GM12878 (cell line): ENCODE results near the gene ELL2. TPM values are rescaled to one million over a fixed set of nuclear protein-coding genes. Genes with fewer than 3 reads are reported as not detected.

ENCODE experiments used
- ATAC-seq: fragments of 200-7000 bp; cut with Tn5 transposase; 3 replicates; pipeline ENCODE4 v1.9.1; 2020; ENCODE audit warnings: mild to moderate bottlenecking, moderate library complexity
- BruUV-seq: library from RNA; stranded (reverse); fragments of 400-500 nt; replicated peaks from 2 replicates; lab custom pipeline; 2021; lab: Mats Ljungman, UMichigan
- CTCF ChIA-PET: fragments of 300-600 bp; sonication (Branson Sonifier 250); formaldehyde crosslinking; extraction: SDS; loops from one replicate; lab custom pipeline; 2021; ENCODE audit warnings: inconsistent platforms; lab: Yijun Ruan, JAX
- POLR2A ChIA-PET: fragments of 350-600 bp; formaldehyde crosslinking; extraction: SDS; loops from one replicate; lab custom pipeline; 2021; ENCODE audit warnings: inconsistent platforms; lab: Charles Lee
- RAD21 ChIA-PET: fragments of 300-600 bp; sonication (Branson Sonifier 250); formaldehyde crosslinking; loops from one replicate; lab custom pipeline; 2023; ENCODE audit warnings: antibody characterized with exemption; ENCODE audit not compliant: unreplicated experiment; lab: Charles Lee
- SMC1A ChIA-PET: fragments of 300-600 bp; sonication (Branson Sonifier 250); formaldehyde crosslinking; loops from one replicate; lab custom pipeline; 2023; ENCODE audit not compliant: unreplicated experiment, uncharacterized antibody; lab: Charles Lee
- DNase-seq: peaks from one replicate; pipeline ENCODE4 v3.0.0-alpha.2; 2011; ENCODE audit warnings: low read depth, low spot score
- FAIRE-seq: peaks from 3 replicates; lab custom pipeline; 2011; peaks lifted over from hg19 to GRCh38; lab: Jason Lieb, UNC
- H2AFZ ChIP-seq: 2 replicates; pipeline ENCODE4 v1.6.0; 2011; ENCODE audit warnings: low read depth, low read length, control low read depth; ENCODE audit not compliant: control insufficient read depth
- H3K27ac ChIP-seq: 2 replicates; pipeline ENCODE4 v1.5.1; 2011; ENCODE audit warnings: control low read depth; ENCODE audit not compliant: control insufficient read depth, insufficient read depth
- H3K27me3 ChIP-seq, 2 experiments: replicated peaks in 1 of 2; 2 replicates each; pipeline versions ENCODE4 v1.6.0 to v1.6.1; 2011; ENCODE audit warnings: low read length in 1 of 2; ENCODE audit not compliant: control insufficient read depth in 2 of 2, insufficient read depth in 2 of 2
- H3K36me3 ChIP-seq, 2 experiments: 2 replicates each; pipeline ENCODE4 v1.5.1; 2011; ENCODE audit warnings: low read length in 1 of 2; ENCODE audit not compliant: control insufficient read depth in 2 of 2, insufficient read depth in 2 of 2
- H3K4me1 ChIP-seq: 2 replicates; pipeline ENCODE4 v1.6.1; 2011; ENCODE audit warnings: mild to moderate bottlenecking, low read length, moderate library complexity, mixed read lengths; ENCODE audit not compliant: control insufficient read depth, insufficient read depth
- H3K4me2 ChIP-seq: 2 replicates; pipeline ENCODE4 v1.6.0; 2011; ENCODE audit warnings: control low read depth; ENCODE audit not compliant: control insufficient read depth, insufficient read depth
- H3K4me3 ChIP-seq: fragments of 200-600 bp; sonication (generic); 2 replicates; pipeline ENCODE4 v1.5.1; 2016
- H3K79me2 ChIP-seq: 2 replicates; pipeline ENCODE4 v1.6.0; 2011; ENCODE audit warnings: low read length; ENCODE audit not compliant: control insufficient read depth, insufficient read depth
- H3K9ac ChIP-seq: 2 replicates; pipeline ENCODE4 v1.8.0; 2011; ENCODE audit warnings: low read length, control low read depth, mixed read lengths; ENCODE audit not compliant: control insufficient read depth, insufficient read depth
- H3K9me3 ChIP-seq: replicated peaks from 3 replicates; pipeline ENCODE4 v1.5.1; 2011; ENCODE audit warnings: mild to moderate bottlenecking, low read length; ENCODE audit not compliant: control insufficient read depth, insufficient read depth
- H4K20me1 ChIP-seq: 2 replicates; pipeline ENCODE4 v1.6.0; 2011; ENCODE audit not compliant: control insufficient read depth, insufficient read depth
- CEBPB ChIP-seq, 2 experiments: fragments of 150-350 bp in 1 of 2; IDR thresholded peaks; 2 replicates each; pipeline ENCODE4 v1.6.1; 2012 to 2014; ENCODE audit warnings: low read depth in 2 of 2, low read length in 2 of 2, borderline replicate concordance in 1 of 2, inconsistent platforms in 1 of 2
- MXI1 ChIP-seq: fragments of 150-350 bp; IDR thresholded peaks from 2 replicates; pipeline ENCODE4 v1.6.1; 2011; ENCODE audit warnings: low read depth, mild to moderate bottlenecking, inconsistent platforms, low read length, improper control_type of control experiment
- SMAD1 ChIP-seq: fragments of 450-650 bp; IDR thresholded peaks from 2 replicates; pipeline ENCODE4 v1.6.1; 2018; ENCODE audit warnings: mild to moderate bottlenecking, low read depth; ENCODE audit not compliant: partially characterized antibody
- STAT1 ChIP-seq: fragments of 450-650 bp; conservative IDR thresholded peaks from 2 replicates; pipeline ENCODE4 v1.6.1; 2014; ENCODE audit warnings: antibody characterized with exemption, mild to moderate bottlenecking
- WGBS: methylation state at CpG from one replicate; pipeline ENCODE4 v1.1.6; 2016; ENCODE audit warnings: low lambda C conversion rate; ENCODE audit not compliant: insufficient replicate concordance, insufficient coverage; ENCODE audit errors: missing lambda C conversion rate; 5-methylcytosine and 5-hydroxymethylcytosine counted together
- in situ Hi-C: fragments of 300-500 bp; cut with MboI; formaldehyde crosslinking; loops from 9 replicates; pipeline ENCODE4 v1.14.3; 2018; ENCODE audit warnings: mixed read lengths
- intact Hi-C: fragments of 100-400 bp; cut with micrococcal nuclease; formaldehyde crosslinking; loops from one replicate; pipeline ENCODE4 v1.14.2; 2022; ENCODE audit not compliant: unreplicated experiment
- polyA plus RNA-seq, 11 experiments: library from polyadenylated mRNA; depleted of rRNA in 4 of 11; unstranded in 6 of 11; stranded (reverse) in 5 of 11; fragments of >200 nt; fragmentation: Nextera tagmentation in 4 of 11; fragmentation: Illumina TruSeq in 1 of 11; extraction: Ambion mirVana in 4 of 11; extraction: Trizol in 1 of 11; gene quantifications; 1 replicate in 1 of 11; 2 replicates in 10 of 11; pipeline versions ENCODE4 v1.2.1 to v1.2.3, GENCODE V29; 2011 to 2016; ENCODE audit warnings: inconsistent platforms in 2 of 11, missing spikeins in 2 of 11, low read depth in 1 of 11
- total RNA-seq, 4 experiments: library from RNA; depleted of rRNA in 3 of 4; stranded (reverse); fragments of >200 nt in 3 of 4; fragmentation: Illumina TruSeq in 1 of 4; extraction: Trizol in 1 of 4; gene quantifications; 2 replicates each; pipeline versions ENCODE4 v1.2.1 to v1.2.3, GENCODE V29; 2013 to 2021

The ELL2 gene
- total and polyA plus RNA-seq, 10 of the 15 experiments (the other 5 are each of a cell fraction or from before 2014, with no cell fraction given) = 24.2 to 91.4 (median 57.4) TPM

DNA sequence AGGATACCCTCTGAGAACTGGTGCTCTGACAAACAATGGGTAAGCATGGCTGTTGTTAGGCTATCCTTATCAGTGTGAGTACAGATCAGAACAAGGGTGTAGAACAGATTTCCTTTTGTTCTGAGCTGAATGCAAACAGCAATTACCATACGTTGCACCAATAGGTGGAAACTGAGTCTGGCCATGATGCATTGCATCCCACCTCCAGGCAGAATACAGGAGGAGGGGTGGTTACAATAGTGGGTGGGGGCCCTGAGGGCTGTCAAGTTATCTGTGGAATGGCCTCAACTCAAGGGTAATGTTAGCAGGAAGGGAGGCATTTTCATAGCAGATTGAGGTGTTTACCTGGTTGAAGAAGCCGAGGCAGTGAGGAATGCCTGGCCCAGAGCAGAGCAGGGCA lies 84.9 kb downstream of the ELL2 start:
- Histone ChIP-seq H3K36me3 (no peaks in the 10 kb centered on the region), H3K4me2 (no peak overlapping the region), H3K79me2 (no peaks in the 10 kb centered on the region), H3K9me3 (no peaks in the 10 kb centered on the region; the same call in 2 of the 3 replicates), H3K4me1 (peaks cover 3% of the 10 kb centered on the region; the same call in 1 of the 2 replicates), H3K9ac (no peak overlapping the region), H3K27ac (no peak overlapping the region), H4K20me1 (no peaks in the 10 kb centered on the region), H3K27me3 (no peaks in the 10 kb centered on the region; a peak in 1 of 4 replicates), H2AFZ (no peak overlapping the region), H3K4me3 (no peak overlapping the region)
- intact Hi-C loops (no loop called here), in situ Hi-C loops (no loop called here)
- ATAC-seq (no peak), FAIRE-seq (no peak), DNase-seq (no peak)
- BruUV-seq = no TSS peak
- POLR2A ChIA-PET = interaction anchor here (0.9 to 1.6 kb wide), 3 partner anchors 14 to 83 kb away, joined by 3 to 4 read pairs (median 3); no protein-coding TSS in a partner anchor
- SMC1A ChIA-PET = interaction anchor here (0.6 kb wide), 2 partner anchors 81 to 367 kb away, joined by 3 to 4 read pairs; no protein-coding TSS in a partner anchor
- CTCF ChIA-PET = no interaction called here
- 92% methylated on average over 2 of the region's 2 CpGs for WGBS
- no peak for TF ChIP-seq SMAD1
- RAD21 ChIA-PET = no interaction called here

- ChIA-PET POLR2A (interaction anchor here (0.8 to 1.5 kb wide), 5 partner anchors 9 to 57 kb away, joined by 3 to 6 read pairs (median 4); no protein-coding TSS in a partner anchor), CTCF (interaction anchor here (0.9 to 2.4 kb wide), 10 partner anchors 10 to 93 kb away, joined by 3 to 7 read pairs (median 4); partner anchors contain the start of gene GLRX), RAD21 (interaction anchor here (0.6 to 5.6 kb wide), 9 partner anchors 9 to 463 kb away, joined by 3 to 36 read pairs (median 3); no protein-coding TSS in a partner anchor), SMC1A (interaction anchor here (0.8 to 8.1 kb wide), 22 partner anchors 9 to 462 kb away, joined by 3 to 62 read pairs (median 4); no protein-coding TSS in a partner anchor)
- intact Hi-C loops = no loop called here
- DNase-seq (no peak), FAIRE-seq (no peak), ATAC-seq (no peak)
- Histone ChIP-seq H3K4me3 (no peak overlapping the region), H4K20me1 (no peaks in the 10 kb centered on the region), H3K79me2 (no peaks in the 10 kb centered on the region), H2AFZ (no peak overlapping the region), H3K9me3 (no peaks in the 10 kb centered on the region), H3K36me3 (no peaks in the 10 kb centered on the region), H3K27me3 (no peaks in the 10 kb centered on the region), H3K4me1 (peaks cover 16% of the 10 kb centered on the region), H3K9ac (no peak overlapping the region), H3K27ac (no peak overlapping the region), H3K4me2 (no peak overlapping the region)
- 76% methylated on average over 3 of the region's 3 CpGs for WGBS
- in situ Hi-C loops = no loop called here
- TF ChIP-seq CEBPB (IDR thresholded peaks at IDR 0.05; ENCODE audit: borderline replicate concordance in 1 of 2, low read depth in 2 of 2, low read length in 2 of 2) = no peak
- no peak for TF ChIP-seq STAT1
- TF ChIP-seq MXI1 = no peak
- BruUV-seq = no TSS peak
Observed at GRCh38 chr5:95874246-95874645, 87.4 kb downstream of the ELL2 start.
